Mesothelial cell of epicardium (in vitro differentiated cells): Measurements from ENCODE around the gene SYTL3. TPM values are rescaled to one million over a fixed set of nuclear protein-coding genes. Genes with fewer than 3 reads are reported as not detected.
"Not testable (repeated sequence)": the region's sequence is repeated elsewhere in the genome, so short reads cannot be mapped to it uniquely, and the experiment has no call there.

Experiments used
- DNase-seq, 2 experiments: peaks; one replicate each; pipeline ENCODE4 v3.0.0; 2021; ENCODE audit warnings: low spot score in 2 of 2; ENCODE audit not compliant: unreplicated experiment in 2 of 2
- H3K27ac Mint-ChIP-seq: 2 replicates; pipeline ENCODE4 v1.8.0; 2021; ENCODE audit warnings: mixed read lengths
- H3K27me3 Mint-ChIP-seq: 2 replicates; pipeline ENCODE4 v1.8.0; 2021; ENCODE audit warnings: low read depth, mixed read lengths
- H3K36me3 Mint-ChIP-seq: 2 replicates; pipeline ENCODE4 v1.8.0; 2021; ENCODE audit warnings: mixed read lengths
- H3K4me1 Mint-ChIP-seq: 2 replicates; pipeline ENCODE4 v1.8.0; 2021; ENCODE audit warnings: mixed read lengths
- H3K4me3 Mint-ChIP-seq: 2 replicates; pipeline ENCODE4 v1.8.0; 2021; ENCODE audit warnings: mild to moderate bottlenecking, moderate library complexity, mixed read lengths
- H3K9me3 Mint-ChIP-seq: 2 replicates; pipeline ENCODE4 v1.8.0; 2021; ENCODE audit warnings: mixed read lengths
- total RNA-seq: library from RNA; stranded (reverse); gene quantifications from 3 replicates; pipeline ENCODE4 v1.2.1, GENCODE V29; 2021
- TF ChIP-seq, protein P1 (sequence below): fragments of 200-600 bp; sonication (generic); IDR thresholded peaks from one replicate; pipeline ENCODE4 v1.5.0; 2021; ENCODE audit warnings: antibody characterized with exemption; ENCODE audit not compliant: unreplicated experiment

The SYTL3 gene
- total RNA-seq, 1 donor from 2014 or later, result 6.1 TPM

DNA sequence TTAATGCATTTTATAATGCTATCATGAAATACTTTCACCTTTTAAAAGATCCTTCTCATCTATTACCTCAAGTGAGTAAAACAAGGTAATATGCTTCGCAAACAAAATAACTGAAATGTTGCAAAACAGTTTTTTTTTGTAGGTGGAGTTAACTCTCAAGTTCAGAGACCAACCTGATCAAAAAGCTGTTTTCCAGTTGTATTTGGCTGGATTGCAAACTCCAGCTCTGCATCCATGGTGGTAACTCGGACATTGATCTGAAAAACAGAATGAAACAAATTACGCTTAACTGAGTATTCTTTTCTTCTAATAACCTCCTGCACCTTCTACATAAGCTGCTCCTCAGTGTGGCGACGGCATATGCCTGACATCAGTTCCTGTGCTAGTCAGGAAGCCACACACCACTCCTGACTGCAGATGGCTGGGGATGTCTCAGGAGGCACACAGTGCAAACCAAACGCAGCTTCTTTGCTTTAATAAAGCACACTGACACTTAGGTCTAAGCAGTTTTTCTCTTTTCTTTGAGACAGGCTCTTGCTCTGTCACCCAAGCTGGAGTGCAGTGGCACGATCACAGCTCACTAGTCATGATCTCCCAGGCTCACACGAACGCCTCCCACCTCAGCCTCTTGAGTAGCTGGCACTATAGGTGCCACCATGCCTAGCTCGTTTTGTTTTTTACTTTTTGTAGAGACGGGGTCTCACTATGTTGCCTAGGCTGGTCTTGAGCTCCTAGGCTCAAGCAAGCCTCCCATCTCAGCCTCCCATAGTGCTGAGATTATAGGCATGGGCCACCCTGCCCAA, 139.5 kb downstream of the SYTL3 start:
- Mint-ChIP-seq H3K9me3 (no peaks in the 10 kb centered on the region), H3K4me3 (no peak overlapping the region), H3K36me3 (peaks cover 35% of the 10 kb centered on the region), H3K4me1 (peaks cover 28% of the 10 kb centered on the region), H3K27me3 (no peaks in the 10 kb centered on the region), H3K27ac (peak overlapping the region; percentile 82)
- no peak for DNase-seq
- TF ChIP-seq, protein P1, sequence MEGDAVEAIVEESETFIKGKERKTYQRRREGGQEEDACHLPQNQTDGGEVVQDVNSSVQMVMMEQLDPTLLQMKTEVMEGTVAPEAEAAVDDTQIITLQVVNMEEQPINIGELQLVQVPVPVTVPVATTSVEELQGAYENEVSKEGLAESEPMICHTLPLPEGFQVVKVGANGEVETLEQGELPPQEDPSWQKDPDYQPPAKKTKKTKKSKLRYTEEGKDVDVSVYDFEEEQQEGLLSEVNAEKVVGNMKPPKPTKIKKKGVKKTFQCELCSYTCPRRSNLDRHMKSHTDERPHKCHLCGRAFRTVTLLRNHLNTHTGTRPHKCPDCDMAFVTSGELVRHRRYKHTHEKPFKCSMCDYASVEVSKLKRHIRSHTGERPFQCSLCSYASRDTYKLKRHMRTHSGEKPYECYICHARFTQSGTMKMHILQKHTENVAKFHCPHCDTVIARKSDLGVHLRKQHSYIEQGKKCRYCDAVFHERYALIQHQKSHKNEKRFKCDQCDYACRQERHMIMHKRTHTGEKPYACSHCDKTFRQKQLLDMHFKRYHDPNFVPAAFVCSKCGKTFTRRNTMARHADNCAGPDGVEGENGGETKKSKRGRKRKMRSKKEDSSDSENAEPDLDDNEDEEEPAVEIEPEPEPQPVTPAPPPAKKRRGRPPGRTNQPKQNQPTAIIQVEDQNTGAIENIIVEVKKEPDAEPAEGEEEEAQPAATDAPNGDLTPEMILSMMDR, result no peak

DNA sequence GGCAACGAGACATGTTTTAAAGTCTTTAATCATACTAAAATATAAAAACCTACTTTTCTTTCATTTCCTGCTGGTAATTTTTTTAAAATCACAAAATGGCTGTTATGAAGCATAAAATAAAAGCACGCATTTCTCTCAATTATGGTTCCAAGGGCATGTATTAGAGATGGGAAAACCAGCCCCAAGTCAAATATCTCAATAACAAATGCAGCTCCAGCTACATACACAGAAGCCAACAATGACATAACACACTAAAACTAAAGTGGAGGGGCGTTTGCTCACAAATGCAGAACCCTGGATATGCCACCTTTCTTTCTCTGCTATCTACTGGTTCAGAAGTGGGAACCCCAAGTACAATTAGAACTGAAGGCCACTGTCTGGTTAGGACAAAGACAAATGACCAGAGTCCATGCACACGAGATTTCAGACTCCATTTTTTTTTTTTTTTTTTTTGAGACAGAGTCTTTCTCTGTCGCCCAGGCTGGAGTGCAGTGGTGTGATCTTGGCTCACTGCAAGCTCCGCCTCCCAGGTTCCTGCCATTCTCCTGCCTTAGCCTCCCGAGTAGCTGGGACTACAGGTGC, 141.5 kb downstream of the SYTL3 start:
- TF ChIP-seq, protein P1, result no peak
- Mint-ChIP-seq H3K9me3 (no peaks in the 10 kb centered on the region), H3K4me1 (peaks cover 36% of the 10 kb centered on the region), H3K36me3 (peaks cover 24% of the 10 kb centered on the region), H3K27ac (peak overlapping the region; percentile 64), H3K27me3 (no peaks in the 10 kb centered on the region), H3K4me3 (no peak overlapping the region)
- no peak for DNase-seq

DNA sequence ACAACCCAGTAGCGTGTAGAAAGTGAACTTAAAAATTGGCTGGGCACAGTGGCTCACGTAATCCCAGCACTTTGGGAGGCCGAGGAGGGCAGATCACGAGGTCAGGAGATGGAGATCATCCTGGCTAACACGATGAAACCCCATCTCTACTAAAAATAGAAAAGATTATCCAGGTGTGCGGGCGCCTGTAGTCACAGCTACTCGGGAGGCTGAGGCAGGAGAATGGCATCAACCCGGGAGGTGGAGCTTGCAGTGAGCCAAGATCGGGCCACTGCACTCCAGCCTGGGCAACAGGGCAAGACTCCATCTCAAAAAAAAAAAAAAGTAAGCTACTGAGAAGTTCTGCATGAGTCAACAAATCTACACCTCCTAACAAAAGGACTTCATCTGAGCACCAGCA, 142.7 kb downstream of the SYTL3 start:
- DNase-seq, H3K9me3 Mint-ChIP-seq, H3K4me3 Mint-ChIP-seq, H3K27me3 Mint-ChIP-seq: not testable (repeated sequence)
- Mint-ChIP-seq H3K27ac (peak overlapping the region; percentile 71), H3K4me1 (peaks cover 38% of the 10 kb centered on the region), H3K36me3 (peaks cover 14% of the 10 kb centered on the region)

DNA sequence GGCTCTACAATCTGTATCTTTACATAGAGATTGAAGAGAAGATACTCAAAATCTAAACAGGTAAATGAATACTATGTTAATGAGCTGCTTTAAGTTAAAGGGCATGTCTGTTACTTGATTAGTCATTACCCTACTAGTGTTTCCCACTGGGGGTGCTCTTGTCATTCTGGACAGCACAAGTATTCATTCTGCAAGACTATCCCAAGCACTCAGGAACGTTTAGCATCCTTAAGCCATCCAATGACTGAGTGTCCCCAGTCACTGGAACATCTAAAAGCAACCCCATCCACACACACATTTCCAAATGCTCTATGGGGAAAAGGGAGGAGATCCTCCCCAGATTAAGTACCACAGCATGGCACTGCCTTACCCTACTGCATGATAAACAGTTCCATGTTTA, 143.6 kb downstream of the SYTL3 start:
- Mint-ChIP-seq H3K27ac (no peak overlapping the region), H3K9me3 (no peaks in the 10 kb centered on the region), H3K4me1 (peaks cover 45% of the 10 kb centered on the region), H3K36me3 (peaks cover 8% of the 10 kb centered on the region), H3K4me3 (no peak overlapping the region), H3K27me3 (no peaks in the 10 kb centered on the region)
- DNase-seq, result no peak
- TF ChIP-seq, protein P1, result no peak

DNA sequence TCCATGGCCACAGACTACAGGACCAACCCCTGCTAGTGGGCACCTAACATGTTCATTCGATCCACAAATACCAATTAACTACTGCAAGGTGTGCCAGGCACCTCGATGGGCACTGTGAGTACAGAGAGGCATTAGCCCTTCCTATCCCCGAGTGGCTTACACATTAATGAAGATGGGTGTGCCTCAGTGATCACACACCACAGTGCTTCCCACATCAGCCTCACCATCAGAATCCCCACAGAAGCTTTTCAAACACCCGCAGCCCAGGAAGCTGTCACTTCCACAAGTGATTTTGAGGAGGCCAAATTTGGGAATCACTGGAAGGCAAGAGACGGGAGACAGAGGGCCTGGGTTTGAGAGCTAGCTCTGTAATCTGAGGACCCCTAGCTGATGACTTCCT, 145.7 kb downstream of the SYTL3 start:
- no peak for DNase-seq
- Mint-ChIP-seq H3K36me3 (peaks cover 2% of the 10 kb centered on the region), H3K27ac (peak overlapping the region; percentile 59), H3K4me1 (peaks cover 58% of the 10 kb centered on the region), H3K27me3 (no peaks in the 10 kb centered on the region), H3K4me3 (no peak overlapping the region), H3K9me3 (no peaks in the 10 kb centered on the region)
- TF ChIP-seq, protein P1, result no peak

DNA sequence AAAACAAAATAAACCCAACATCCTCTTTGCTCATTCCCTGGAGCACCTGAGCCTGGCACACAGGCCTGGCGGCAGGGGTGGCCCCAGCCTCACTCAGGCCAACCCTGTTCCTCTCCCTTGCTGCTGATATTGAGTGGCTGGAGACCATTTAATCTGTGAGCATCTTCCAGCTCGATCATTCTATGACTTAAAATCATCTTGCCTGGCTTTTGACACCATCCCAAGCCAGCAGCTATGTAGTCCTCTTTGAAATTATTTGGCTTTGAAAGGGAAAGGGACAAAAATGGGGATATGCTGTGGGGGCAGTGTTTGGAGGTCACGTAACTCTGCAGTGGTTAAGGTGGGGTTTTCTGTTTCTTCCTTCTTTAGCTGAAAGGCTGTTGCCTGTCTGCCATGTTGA, 146.5 kb downstream of the SYTL3 start:
- no peak overlapping the region for H3K4me3 Mint-ChIP-seq
- H3K27me3 Mint-ChIP-seq, result no peaks in the 10 kb centered on the region
- peaks cover 2% of the 10 kb centered on the region for H3K36me3 Mint-ChIP-seq
- DNase-seq, result no peak
- peaks cover 54% of the 10 kb centered on the region for H3K4me1 Mint-ChIP-seq
- H3K9me3 Mint-ChIP-seq, result no peaks in the 10 kb centered on the region
- H3K27ac Mint-ChIP-seq, result peak overlapping the region; percentile 77
- TF ChIP-seq, protein P1, result no peak
